IPS-18a (cell line): ENCODE data around the gene PAK6.

Experiments used
- H3K27ac ChIP-seq: one replicate; pipeline ENCODE4 v1.5.1; 2013; ENCODE audit warnings: low read length
- H3K27me3 ChIP-seq: one replicate; pipeline ENCODE4 v1.6.1; 2013; ENCODE audit warnings: mild to moderate bottlenecking, low read length; ENCODE audit not compliant: control insufficient read depth, insufficient read depth
- H3K36me3 ChIP-seq: one replicate; pipeline ENCODE4 v1.6.1; 2013; ENCODE audit warnings: low read depth, low read length; ENCODE audit not compliant: control insufficient read depth
- H3K4me1 ChIP-seq: one replicate; pipeline ENCODE4 v1.6.1; 2013; ENCODE audit warnings: low read depth, low read length; ENCODE audit not compliant: control insufficient read depth
- H3K4me3 ChIP-seq: one replicate; pipeline ENCODE4 v1.5.1; 2013; ENCODE audit warnings: low read length
- H3K9ac ChIP-seq: one replicate; pipeline ENCODE4 v1.6.1; 2013; ENCODE audit warnings: mild to moderate bottlenecking, low read length, moderate library complexity
- H3K9me3 ChIP-seq: one replicate; pipeline ENCODE4 v1.6.1; 2013; ENCODE audit warnings: low read depth, low read length; ENCODE audit not compliant: control insufficient read depth

Gene PAK6

GRCh38 chr15:40310001-40310959 lies 71.4 kb downstream of the PAK6 start:
- Histone ChIP-seq H3K27me3 (peaks cover 4% of the 10 kb centered on the region), H3K9ac (no peak overlapping the region), H3K9me3 (no peaks in the 10 kb centered on the region), H3K4me3 (no peak overlapping the region), H3K27ac (no peak overlapping the region), H3K36me3 (no peaks in the 10 kb centered on the region), H3K4me1 (peaks cover 6% of the 10 kb centered on the region)

GRCh38 chr15:40310993-40311392 lies 72.1 kb downstream of the PAK6 start:
- H3K4me3 ChIP-seq, result no peak overlapping the region
- no peaks in the 10 kb centered on the region for H3K9me3 ChIP-seq
- H3K4me1 ChIP-seq, result peaks cover 6% of the 10 kb centered on the region
- H3K27me3 ChIP-seq, result peaks cover 4% of the 10 kb centered on the region
- H3K27ac ChIP-seq, result no peak overlapping the region
- no peak overlapping the region for H3K9ac ChIP-seq
- no peaks in the 10 kb centered on the region for H3K36me3 ChIP-seq

GRCh38 chr15:40312370-40313158 lies 73.7 kb downstream of the PAK6 start:
- no peaks in the 10 kb centered on the region for H3K4me1 ChIP-seq
- peaks cover 4% of the 10 kb centered on the region for H3K27me3 ChIP-seq

GRCh38 chr15:40313531-40314398 lies 74.9 kb downstream of the PAK6 start:
- no peaks in the 10 kb centered on the region for H3K9me3 ChIP-seq
- no peak overlapping the region for H3K9ac ChIP-seq
- H3K4me3 ChIP-seq, result no peak overlapping the region
- H3K27ac ChIP-seq, result no peak overlapping the region
- H3K4me1 ChIP-seq, result no peaks in the 10 kb centered on the region
- peaks cover 4% of the 10 kb centered on the region for H3K27me3 ChIP-seq
- no peaks in the 10 kb centered on the region for H3K36me3 ChIP-seq

More at GRCh38 chr15:40312370-40313158, 73.7 kb downstream of the PAK6 start:
- Histone ChIP-seq H3K36me3 (no peaks in the 10 kb centered on the region), H3K27ac (no peak overlapping the region), H3K9me3 (no peaks in the 10 kb centered on the region), H3K9ac (no peak overlapping the region), H3K4me3 (no peak overlapping the region)

GRCh38 chr15:40314723-40315276 lies 75.9 kb downstream of the PAK6 start:
- Histone ChIP-seq H3K9me3 (no peaks in the 10 kb centered on the region), H3K4me3 (no peak overlapping the region), H3K27me3 (peaks cover 4% of the 10 kb centered on the region), H3K9ac (no peak overlapping the region), H3K4me1 (no peaks in the 10 kb centered on the region), H3K27ac (no peak overlapping the region), H3K36me3 (no peaks in the 10 kb centered on the region)

GRCh38 chr15:40316931-40317330 lies 78.1 kb downstream of the PAK6 start:
- H3K4me1 ChIP-seq, result peaks cover 7% of the 10 kb centered on the region
- H3K27me3 ChIP-seq, result peaks cover 14% of the 10 kb centered on the region
- no peak overlapping the region for H3K27ac ChIP-seq
- no peaks in the 10 kb centered on the region for H3K9me3 ChIP-seq
- no peak overlapping the region for H3K9ac ChIP-seq
- no peaks in the 10 kb centered on the region for H3K36me3 ChIP-seq
- no peak overlapping the region for H3K4me3 ChIP-seq

- H3K4me3 ChIP-seq, result no peak overlapping the region
- no peak overlapping the region for H3K27ac ChIP-seq
- H3K9me3 ChIP-seq, result no peaks in the 10 kb centered on the region
- no peak overlapping the region for H3K9ac ChIP-seq
- no peaks in the 10 kb centered on the region for H3K36me3 ChIP-seq
- H3K4me1 ChIP-seq, result peaks cover 8% of the 10 kb centered on the region
- H3K27me3 ChIP-seq, result peaks cover 21% of the 10 kb centered on the region
Observed at GRCh38 chr15:40317580-40317979, 78.7 kb downstream of the PAK6 start.

- peaks cover 20% of the 10 kb centered on the region for H3K4me1 ChIP-seq
- H3K9ac ChIP-seq, result no peak overlapping the region
- H3K9me3 ChIP-seq, result no peaks in the 10 kb centered on the region
- H3K4me3 ChIP-seq, result no peak overlapping the region
- H3K27me3 ChIP-seq, result peaks cover 30% of the 10 kb centered on the region
- H3K27ac ChIP-seq, result no peak overlapping the region
- no peaks in the 10 kb centered on the region for H3K36me3 ChIP-seq
Observed at GRCh38 chr15:40320409-40320808, 81.5 kb downstream of the PAK6 start.

- Histone ChIP-seq H3K4me1 (peaks cover 25% of the 10 kb centered on the region), H3K27me3 (peaks cover 36% of the 10 kb centered on the region), H3K9me3 (no peaks in the 10 kb centered on the region), H3K36me3 (no peaks in the 10 kb centered on the region), H3K9ac (no peak overlapping the region), H3K4me3 (no peak overlapping the region), H3K27ac (no peak overlapping the region)
Observed at GRCh38 chr15:40320931-40321371, 82.1 kb downstream of the PAK6 start.

- Histone ChIP-seq H3K9ac (no peak overlapping the region), H3K4me1 (peaks cover 43% of the 10 kb centered on the region), H3K4me3 (peak overlapping the region; percentile 61), H3K27me3 (peaks cover 45% of the 10 kb centered on the region), H3K27ac (no peak overlapping the region), H3K36me3 (no peaks in the 10 kb centered on the region), H3K9me3 (no peaks in the 10 kb centered on the region)
Observed at GRCh38 chr15:40322531-40323238, 83.8 kb downstream of the PAK6 start.
